Measurements from ENCODE around the gene SLC16A14.

- TF ChIP-seq POLR2AphosphoS5 (IDR thresholded peaks at IDR 0.05) (no peak), REST (IDR thresholded peaks at IDR 0.05; ENCODE audit: borderline replicate concordance) (no peak), CTCF (IDR thresholded peaks at IDR 0.05; ENCODE audit: poor library complexity, severe bottlenecking) (no peak), EP300 (conservative IDR thresholded peaks at IDR 0.05; ENCODE audit: poor library complexity, severe bottlenecking) (no peak), EZH2 (IDR thresholded peaks at IDR 0.05; ENCODE audit: borderline replicate concordance, insufficient read depth, low read length, poor library complexity, severe bottlenecking) (no peak)
Measured at GRCh38 chr2:229993236-229993635, 75.5 kb downstream of the SLC16A14 start.
